Right renal cortex interstitium (tissue), 3 donors: Measurements from ENCODE around the gene CELSR3. TPM values are rescaled to one million over a fixed set of nuclear protein-coding genes. Genes with fewer than 3 reads are reported as not detected.
A peak's percentile ranks its signal among the peaks of the same experiment; 100 is the strongest.

ENCODE experiments used
- DNase-seq, 3 donors: peaks; one replicate each; pipeline ENCODE4 v3.0.0-alpha.2; 2013; ENCODE audit warnings: low read depth in 3 of 3, low spot score in 2 of 3
- polyA plus RNA-seq, 3 donors: library from polyadenylated mRNA; unstranded; fragments of 120-200 nt; gene quantifications; one replicate each; pipeline ENCODE4 v1.2.1, GENCODE V29; 2013; ENCODE audit not compliant: insufficient read length in 3 of 3

CELSR3 gene
- polyA plus RNA-seq, 3 donors = 0.74 to 0.81 (median 0.76) TPM

DNA sequence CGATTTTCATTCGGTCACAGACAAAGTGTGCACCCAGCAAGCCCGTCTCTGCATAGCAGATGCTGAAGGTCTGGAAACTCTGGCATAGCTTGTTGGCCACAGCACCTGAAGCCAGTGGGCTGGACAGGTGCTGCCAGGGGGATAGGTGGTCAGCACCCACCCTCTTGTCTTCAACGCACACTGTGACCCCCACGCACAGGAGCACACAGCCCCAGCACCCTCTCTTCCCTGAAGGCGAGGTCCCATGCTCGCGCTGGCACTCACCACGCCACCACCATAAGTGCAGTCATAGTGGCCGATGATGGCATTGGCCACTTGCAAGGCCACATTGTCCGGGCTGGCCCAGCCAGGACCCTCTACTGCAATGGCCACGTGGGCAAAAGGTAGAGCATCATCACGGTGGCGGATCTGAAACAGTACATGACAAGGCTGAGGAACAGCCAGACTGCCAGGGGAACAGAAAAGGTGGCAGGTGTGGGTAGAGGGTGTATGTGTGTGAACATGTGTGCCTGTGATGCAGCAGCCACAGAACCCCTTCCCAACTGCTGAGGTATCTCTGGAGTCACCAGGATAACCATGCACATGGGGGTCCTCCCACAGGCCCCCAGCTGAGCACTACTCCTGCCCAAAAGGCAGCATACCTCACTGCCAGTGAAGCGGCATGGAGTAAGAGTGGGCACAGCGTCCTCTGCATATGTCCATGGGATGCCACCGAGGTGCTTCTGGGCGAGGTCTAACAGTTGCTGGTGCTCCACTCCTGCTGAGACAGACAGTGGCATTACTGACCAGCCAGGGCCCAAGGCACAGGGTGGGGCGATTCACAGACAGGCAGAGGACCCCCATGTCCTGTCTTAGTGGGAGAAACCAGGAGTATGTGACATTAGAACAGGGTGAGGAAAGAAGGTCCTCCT lies 61.7 kb downstream of the CELSR3 start:
- no peak for DNase-seq

- no peak for DNase-seq
Measured at GRCh38 chr3:48599509-48600285, 63.0 kb downstream of the CELSR3 start.

DNA sequence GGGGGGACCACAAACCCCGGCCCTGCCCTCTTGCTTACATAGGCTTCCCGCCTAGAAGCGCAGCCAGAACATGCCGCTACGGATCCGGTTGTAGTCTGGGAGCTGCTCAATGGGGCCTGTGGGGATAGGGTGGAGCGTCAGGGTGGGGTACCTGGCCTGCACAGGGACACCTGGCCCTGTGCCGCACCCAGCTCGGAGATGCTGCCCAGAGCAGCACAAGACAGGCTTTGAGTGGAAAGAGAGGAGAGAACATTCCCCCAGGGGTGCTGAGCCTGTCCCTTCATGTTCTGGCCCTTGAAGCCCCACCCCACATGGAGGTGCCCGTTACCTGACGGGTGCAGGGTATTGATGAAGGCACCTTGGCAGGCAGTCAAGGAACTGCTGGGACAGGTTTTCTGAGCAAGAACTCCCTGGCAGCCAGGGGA lies 63.6 kb downstream of the CELSR3 start:
- DNase-seq = no peak

DNA sequence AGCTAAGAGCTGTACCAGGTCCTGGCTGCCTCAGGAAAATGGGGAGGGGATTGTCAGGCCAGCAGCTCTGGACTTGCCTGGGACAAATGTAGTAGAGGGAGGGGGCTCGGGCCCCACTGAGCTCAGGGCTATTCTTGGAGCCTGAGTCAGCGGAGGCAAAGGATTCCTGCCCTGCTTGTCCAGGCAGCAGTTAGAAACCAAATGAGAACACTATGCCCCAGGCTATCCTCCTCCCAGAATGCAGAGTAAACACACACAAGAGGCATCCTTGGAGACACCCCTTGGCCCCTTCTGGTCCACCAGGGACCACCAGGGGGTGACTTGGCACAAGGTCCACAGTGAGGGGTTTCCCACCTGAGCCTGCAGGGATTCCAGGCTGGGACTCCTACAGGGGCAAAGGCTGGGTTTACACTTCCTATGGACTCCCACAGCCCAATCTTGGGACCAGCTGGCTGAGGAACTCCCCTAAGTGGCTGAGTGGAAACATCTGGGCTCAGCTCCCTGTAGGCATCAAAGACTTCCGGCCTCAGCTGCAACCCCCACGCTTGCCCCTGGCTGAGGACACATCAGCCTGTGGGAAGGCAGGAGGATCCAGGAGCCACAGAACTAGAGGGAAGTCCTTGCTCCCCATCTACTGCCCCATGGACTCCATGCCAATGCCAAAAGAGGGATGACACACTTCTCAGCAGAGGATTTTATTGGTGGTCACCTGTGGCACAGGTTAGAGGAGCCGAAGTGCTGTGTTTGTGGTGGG lies 64.2 kb downstream of the CELSR3 start:
- DNase-seq = peak; percentile 64 to 75 (median 74)

DNA sequence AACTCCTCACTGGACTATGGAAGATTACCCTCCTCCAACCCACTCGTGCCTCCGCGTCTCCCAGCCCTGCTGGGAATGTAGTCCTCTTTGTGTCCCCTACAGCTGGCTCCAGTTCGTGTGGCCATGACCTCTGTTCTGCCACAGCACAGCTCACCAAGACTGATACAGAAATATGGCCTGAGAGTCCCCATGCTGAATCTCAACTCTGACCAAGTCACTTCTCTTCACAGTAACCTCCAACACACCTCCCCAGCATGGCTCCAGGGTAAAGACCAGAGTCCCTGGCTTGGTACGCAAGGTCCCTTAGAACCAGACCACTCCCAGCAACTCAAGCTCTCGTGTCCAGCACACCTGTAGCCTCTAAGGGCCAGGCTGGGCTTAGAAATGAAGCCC lies 65.3 kb downstream of the CELSR3 start:
- no peak for DNase-seq

- no peak for DNase-seq
Measured at GRCh38 chr3:48596676-48597407, 65.8 kb downstream of the CELSR3 start.

DNA sequence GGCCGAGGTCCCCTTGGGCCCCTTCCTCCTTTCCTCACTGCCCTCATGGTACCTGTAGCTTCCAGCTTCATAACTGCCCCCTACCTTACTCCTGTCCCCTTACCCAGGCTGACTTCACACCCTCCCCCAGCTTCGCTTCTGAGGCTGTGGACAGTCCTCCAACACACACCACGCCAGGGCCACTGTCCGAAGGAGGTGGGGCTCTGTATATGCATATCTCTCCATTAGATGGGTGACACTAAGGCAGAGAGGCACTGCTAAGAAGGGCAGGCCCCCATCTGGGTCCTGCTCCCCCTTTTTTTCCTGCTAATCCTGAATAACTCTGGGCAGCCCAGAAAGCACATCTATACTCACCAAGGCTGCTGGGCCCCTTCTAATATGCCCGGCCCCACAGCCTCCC lies 66.5 kb downstream of the CELSR3 start:
- no peak for DNase-seq

GRCh38 chr3:48595526-48596121 lies 67.1 kb downstream of the CELSR3 start:
- peak in 1 of 3 donors; percentile 16 for DNase-seq

DNA sequence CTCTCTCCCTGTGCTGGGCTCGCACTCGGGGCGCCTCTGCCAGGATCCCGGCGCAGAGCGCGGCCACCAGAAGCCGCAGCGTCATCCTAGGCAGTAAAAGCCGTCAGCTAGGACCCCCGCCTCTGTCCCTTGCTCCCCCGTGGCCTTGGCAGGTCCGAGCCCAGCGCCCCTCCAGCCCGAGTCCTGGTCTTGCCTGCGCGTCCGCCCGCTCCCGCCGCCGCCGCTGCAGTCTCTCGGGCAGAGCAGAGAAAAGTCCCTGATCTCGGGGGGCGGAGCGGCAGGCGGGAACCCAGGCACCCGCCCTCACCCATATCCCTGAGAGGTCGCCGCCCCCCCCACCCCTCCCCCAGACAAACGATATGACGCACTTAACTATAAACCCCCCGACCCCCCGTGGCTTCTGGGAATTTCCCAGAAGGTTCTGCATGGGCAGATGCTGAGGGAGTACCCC lies 67.6 kb downstream of the CELSR3 start, which contains the start of gene COL7A1:
TSS of gene COL7A1 (minus strand) at position 255 of the 451 bp plus-strand sequence. CDS start at position 85, 170 bp downstream.
- no peak for DNase-seq

GRCh38 chr3:48594417-48595049 lies 68.2 kb downstream of the CELSR3 start:
- no peak for DNase-seq

- no peak for DNase-seq
Measured at GRCh38 chr3:48593337-48593736, 69.3 kb downstream of the CELSR3 start.

DNA sequence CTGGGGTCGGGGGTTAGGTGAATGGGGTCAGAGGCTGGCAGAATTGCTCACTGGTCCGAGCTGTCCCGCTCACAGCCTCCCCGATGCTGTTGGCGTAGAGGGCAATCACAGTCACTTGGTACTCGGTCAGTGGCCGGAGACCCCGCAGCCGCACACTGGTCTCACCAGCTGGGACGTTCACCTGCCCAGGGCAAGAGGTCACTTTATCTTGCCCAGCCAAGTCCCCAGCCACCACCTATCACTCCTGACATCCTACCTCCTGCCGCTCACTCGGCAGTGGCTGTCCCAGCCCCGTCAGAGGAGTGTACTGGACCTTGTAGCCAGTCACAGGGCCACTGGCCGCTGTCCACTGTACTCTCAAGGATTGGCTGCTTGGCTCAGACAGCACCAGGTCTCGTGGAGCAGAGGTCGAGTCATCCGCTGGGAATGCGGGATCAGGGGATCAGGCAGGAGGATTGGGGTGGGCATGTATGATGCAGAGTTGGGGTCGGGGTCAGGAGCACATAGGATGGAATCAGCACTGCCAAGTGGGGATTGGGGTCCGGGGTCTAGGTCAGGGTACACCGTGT lies 70.1 kb downstream of the CELSR3 start:
- no peak for DNase-seq

DNA sequence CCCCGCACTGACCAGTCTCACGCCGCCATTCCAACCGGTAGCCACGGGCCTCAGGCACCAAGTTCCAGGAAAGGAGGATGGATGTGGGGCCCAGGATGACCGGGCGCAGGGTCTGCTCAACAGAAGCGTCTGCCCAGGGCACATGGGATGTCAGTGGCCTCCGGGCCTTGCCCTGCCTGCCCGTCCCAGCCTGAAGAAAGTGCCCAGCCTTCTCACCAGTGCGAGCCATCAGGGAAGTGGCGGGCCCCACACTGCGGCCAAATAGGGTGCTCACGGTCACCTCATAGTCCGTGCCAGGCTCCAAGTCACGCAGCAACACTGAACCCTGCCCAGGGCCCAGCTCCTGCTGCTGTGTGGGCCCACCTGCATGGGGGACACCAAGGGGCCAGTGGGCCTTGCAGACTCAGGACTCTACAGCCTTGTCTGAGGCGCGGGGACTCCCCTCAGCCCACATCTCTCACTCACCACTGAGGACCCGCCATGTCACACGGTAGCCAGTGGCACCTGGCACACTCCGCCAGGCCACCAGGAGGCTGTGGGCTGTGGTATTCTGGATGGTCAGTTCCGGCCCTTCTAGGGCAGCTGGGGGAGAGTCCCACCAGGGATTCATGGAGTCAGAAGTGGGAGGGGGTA lies 70.7 kb downstream of the CELSR3 start:
- no peak for DNase-seq

DNA sequence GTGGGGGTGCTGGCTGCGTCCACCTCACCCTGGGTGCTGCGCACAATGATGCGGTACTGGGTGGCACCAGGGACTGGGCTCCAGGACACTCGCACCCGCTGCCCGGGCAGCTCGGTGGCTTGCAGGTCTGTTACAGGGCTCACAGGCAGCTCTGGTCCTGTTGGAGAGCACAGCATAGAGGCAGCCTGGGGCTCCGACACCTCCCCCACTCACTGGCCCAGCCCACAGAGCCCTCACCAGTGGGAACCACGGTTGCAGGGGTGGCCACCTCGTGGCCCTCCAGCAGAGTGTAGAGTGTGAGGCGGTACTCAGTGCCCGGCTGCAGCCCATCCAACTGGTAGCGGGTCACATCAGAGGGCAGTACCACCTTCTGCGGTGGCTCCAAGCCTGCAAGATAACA lies 71.2 kb downstream of the CELSR3 start:
- no peak for DNase-seq

GRCh38 chr3:48588230-48588629 lies 74.5 kb downstream of the CELSR3 start:
- DNase-seq = no peak

- no peak for DNase-seq
Measured at GRCh38 chr3:48587686-48588085, 75.0 kb downstream of the CELSR3 start.
